Neural cell (in vitro differentiated cells): ENCODE measurements around the gene USP34. TPM values are rescaled to one million over a fixed set of nuclear protein-coding genes. Genes with fewer than 3 reads are reported as not detected.

Experiments
- H2AFZ ChIP-seq: fragments of 200-600, 300-800 bp; sonication (generic), shearing (Covaris generic); 2 replicates; pipeline ENCODE4 v1.6.0; 2014; ENCODE audit warnings: low read depth, mild to moderate bottlenecking, antibody characterized with exemption, low read length, moderate library complexity
- H3F3A ChIP-seq: fragments of 200-600 bp; shearing (Covaris generic); 2 replicates; pipeline ENCODE4 v1.6.1; 2016; ENCODE audit warnings: mild to moderate bottlenecking, moderate library complexity, mixed read lengths, antibody characterized with exemption, low read length; ENCODE audit not compliant: insufficient read depth, poor library complexity, severe bottlenecking
- H3K27ac ChIP-seq: fragments of 200-600, 300-800 bp; sonication (generic), shearing (Covaris generic); 2 replicates; pipeline ENCODE4 v1.5.1; 2014; ENCODE audit warnings: mild to moderate bottlenecking, low read length, moderate library complexity
- H3K27me3 ChIP-seq: fragments of 300-800, 200-600 bp; sonication (generic), shearing (Covaris generic); 2 replicates; pipeline ENCODE4 v1.6.0; 2014; ENCODE audit warnings: mild to moderate bottlenecking, low read depth, low read length, moderate library complexity; ENCODE audit not compliant: insufficient read depth
- H3K36me3 ChIP-seq: fragments of 300-800, 200-600 bp; sonication (generic), shearing (Covaris generic); 2 replicates; pipeline ENCODE4 v1.5.1; 2014; ENCODE audit warnings: mild to moderate bottlenecking, antibody characterized with exemption, low read length, moderate library complexity; ENCODE audit not compliant: insufficient read depth
- H3K4me2 ChIP-seq: fragments of 300-800, 200-600 bp; sonication (generic), shearing (Covaris generic); 2 replicates; pipeline ENCODE4 v1.6.0; 2014; ENCODE audit warnings: mild to moderate bottlenecking, low read length
- H3K4me3 ChIP-seq: fragments of 300-800, 200-600 bp; sonication (generic), shearing (Covaris generic); 2 replicates; pipeline ENCODE4 v1.5.1; 2014; ENCODE audit warnings: mild to moderate bottlenecking, low read length, moderate library complexity
- H3K79me2 ChIP-seq: fragments of 200-600 bp; shearing (Covaris generic); replicated peaks from 2 replicates; pipeline ENCODE4 v1.6.0; 2014; ENCODE audit warnings: mild to moderate bottlenecking, low read length, moderate library complexity; ENCODE audit not compliant: insufficient read depth
- H3K9ac ChIP-seq: fragments of 300-800, 200-600 bp; sonication (generic), shearing (Covaris generic); 2 replicates; pipeline ENCODE4 v1.6.1; 2016; ENCODE audit warnings: mild to moderate bottlenecking, low read length, mixed read lengths
- H3K9me2 ChIP-seq: fragments of 200-600 bp; shearing (Covaris generic); 2 replicates; pipeline ENCODE4 v1.6.1; 2016; ENCODE audit warnings: mild to moderate bottlenecking, low read length, mixed read lengths; ENCODE audit not compliant: insufficient read depth
- H3K9me3 ChIP-seq: fragments of 200-600, 300-800 bp; sonication (generic), shearing (Covaris generic); 2 replicates; pipeline ENCODE4 v1.6.1; 2016; ENCODE audit warnings: mild to moderate bottlenecking, mixed run types, low read length, moderate library complexity, mixed read lengths
- H4K20me1 ChIP-seq: fragments of 200-600 bp; shearing (Covaris generic); 2 replicates; pipeline ENCODE4 v1.6.1; 2016; ENCODE audit warnings: mild to moderate bottlenecking, mixed run types; ENCODE audit not compliant: insufficient read depth
- CTCF ChIP-seq: fragments of 450-650 bp; IDR thresholded peaks from 2 replicates; pipeline ENCODE4 v1.5.1; 2014; ENCODE audit warnings: antibody characterized with exemption, mild to moderate bottlenecking, moderate library complexity; ENCODE audit not compliant: poor library complexity, severe bottlenecking
- EP300 ChIP-seq: fragments of 450-650 bp; conservative IDR thresholded peaks from 2 replicates; pipeline ENCODE4 v1.6.1; 2014; ENCODE audit warnings: antibody characterized with exemption, mild to moderate bottlenecking, moderate library complexity; ENCODE audit not compliant: poor library complexity, severe bottlenecking
- EZH2 ChIP-seq: fragments of 200-600, 300-800 bp; shearing (Covaris generic), sonication (generic); IDR thresholded peaks from 2 replicates; pipeline ENCODE4 v1.6.1; 2014; ENCODE audit warnings: antibody characterized with exemption, low read length, borderline replicate concordance, mild to moderate bottlenecking; ENCODE audit not compliant: insufficient read depth, poor library complexity, severe bottlenecking
- POLR2AphosphoS5 ChIP-seq: IDR thresholded peaks from 2 replicates; pipeline ENCODE4 v1.6.1; 2012
- RAD21 ChIP-seq: fragments of 450-650 bp; conservative IDR thresholded peaks from 2 replicates; pipeline ENCODE4 v1.6.1; 2014; ENCODE audit warnings: antibody characterized with exemption, mild to moderate bottlenecking, moderate library complexity
- REST ChIP-seq: IDR thresholded peaks from 2 replicates; pipeline ENCODE4 v1.6.1; 2012; ENCODE audit warnings: borderline replicate concordance
- SMC3 ChIP-seq: fragments of 450-650 bp; conservative IDR thresholded peaks from 2 replicates; pipeline ENCODE4 v1.6.1; 2014; ENCODE audit warnings: antibody characterized with exemption, mild to moderate bottlenecking, moderate library complexity; ENCODE audit not compliant: poor library complexity
- TAF1 ChIP-seq: IDR thresholded peaks from 2 replicates; pipeline ENCODE4 v1.6.1; 2012; ENCODE audit warnings: low read depth
- polyA plus RNA-seq: library from polyadenylated mRNA; depleted of rRNA; stranded (reverse); fragments of >200 nt; gene quantifications from 2 replicates; pipeline ENCODE4 v1.2.3, GENCODE V29; 2014

The USP34 gene
- polyA plus RNA-seq, 1 donor from 2014 or later: 87.9 TPM

GRCh38 chr2:61354543-61355197, 116.2 kb downstream of the USP34 start:
- H3K36me3 ChIP-seq: no peaks in the 10 kb centered on the region
- no peak overlapping the region for H2AFZ ChIP-seq
- no peak for TF ChIP-seq RAD21
- no peak for TF ChIP-seq TAF1
- no peak for TF ChIP-seq REST
- TF ChIP-seq EP300: no peak
- no peak for TF ChIP-seq EZH2
- no peak for TF ChIP-seq CTCF
- no peak overlapping the region for H3K27ac ChIP-seq
- H4K20me1 ChIP-seq: no peaks in the 10 kb centered on the region
- H3K9ac ChIP-seq: no peak overlapping the region
- H3K4me3 ChIP-seq: no peak overlapping the region
- H3K27me3 ChIP-seq: no peaks in the 10 kb centered on the region
- H3F3A ChIP-seq: no peaks in the 10 kb centered on the region
- peaks cover 3% of the 10 kb centered on the region for H3K9me3 ChIP-seq
- H3K9me2 ChIP-seq: no peaks in the 10 kb centered on the region
- no peaks in the 10 kb centered on the region for H3K79me2 ChIP-seq
- H3K4me2 ChIP-seq: no peak overlapping the region

DNA sequence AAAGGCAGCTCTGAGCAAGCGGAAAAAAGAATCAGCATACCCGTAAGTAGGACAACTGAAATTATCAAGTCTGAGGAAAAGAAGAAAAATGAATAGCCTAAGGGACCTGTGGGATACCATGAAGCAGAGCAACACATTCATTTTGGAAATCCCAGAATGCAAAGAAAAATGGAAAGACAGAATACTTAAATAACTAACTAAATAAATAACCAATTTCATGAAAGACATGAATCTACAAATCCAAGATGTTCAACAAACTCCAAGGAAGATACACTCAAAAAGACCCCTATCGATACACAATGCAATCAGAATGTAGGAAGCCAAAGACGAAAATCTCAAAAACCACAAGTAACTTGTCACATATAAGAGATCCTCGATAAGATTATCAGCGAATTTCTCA, 117.0 kb downstream of the USP34 start:
- H3K36me3 ChIP-seq: no peaks in the 10 kb centered on the region
- H3K4me3 ChIP-seq: no peak overlapping the region
- H3F3A ChIP-seq: no peaks in the 10 kb centered on the region
- H2AFZ ChIP-seq: no peak overlapping the region
- H3K9ac ChIP-seq: no peak overlapping the region
- H3K4me2 ChIP-seq: no peak overlapping the region
- no peaks in the 10 kb centered on the region for H3K79me2 ChIP-seq
- no peaks in the 10 kb centered on the region for H3K9me2 ChIP-seq
- H3K9me3 ChIP-seq: peaks cover 3% of the 10 kb centered on the region
- H3K27ac ChIP-seq: no peak overlapping the region
- no peaks in the 10 kb centered on the region for H4K20me1 ChIP-seq
- H3K27me3 ChIP-seq: no peaks in the 10 kb centered on the region
- no peak for TF ChIP-seq POLR2AphosphoS5
- TF ChIP-seq SMC3: no peak
- TF ChIP-seq TAF1: no peak
- TF ChIP-seq EP300: no peak
- no peak for TF ChIP-seq RAD21
- TF ChIP-seq EZH2: no peak
